ENCODE data around the gene VKORC1. TPM values are rescaled to one million over a fixed set of nuclear protein-coding genes. Genes with fewer than 3 reads are reported as not detected.

VKORC1 gene
- total RNA-seq, 1 experiment from 2014 or later, result 105 TPM

GRCh38 chr16:31107465-31107867 is 12.9 kb upstream of the VKORC1 start:
- no peaks in the 10 kb centered on the region for H3K9me2 ChIP-seq (replicated peaks; ENCODE audit: low read length)
- peaks cover 15% of the 10 kb centered on the region for H3K79me2 ChIP-seq (ENCODE audit: low read length)
- ChIA-PET CTCF (no interaction called here), POLR2A (ENCODE audit: unreplicated experiment) (no interaction called here)
- H3K27me3 ChIP-seq (ENCODE audit: low read length), result no peaks in the 10 kb centered on the region
- no peak overlapping the region for H3K4me3 ChIP-seq (ENCODE audit: low read length)
- no peak overlapping the region for H3K9ac ChIP-seq (ENCODE audit: low read length)
- H2AFZ ChIP-seq (ENCODE audit: low read length), result peak overlapping the region; percentile 93; the same call in 1 of the 2 replicates
- ATAC-seq (no peak), DNase-seq (no peak)
- no peaks in the 10 kb centered on the region for H3F3A ChIP-seq (ENCODE audit: low read length, unreplicated experiment)
- BruUV-seq (replicated peaks), result no TSS peak
- no peaks in the 10 kb centered on the region for H3K9me3 ChIP-seq (ENCODE audit: low read length)
- H4K20me1 ChIP-seq (ENCODE audit: low read length), result no peaks in the 10 kb centered on the region
- no peak overlapping the region for H3K27ac ChIP-seq (ENCODE audit: low read length)
- H3K36me3 ChIP-seq (ENCODE audit: low read depth, low read length), result peaks cover 8% of the 10 kb centered on the region; the same call in 1 of the 2 replicates
- intact Hi-C loops (cut with micrococcal nuclease), result no loop called here
- peak overlapping the region; percentile 88; the same call in 1 of the 2 replicates for H3K4me2 ChIP-seq (ENCODE audit: low read length)
- peaks cover 17% of the 10 kb centered on the region for H3K4me1 ChIP-seq (ENCODE audit: insufficient read depth, low read length)
- TF ChIP-seq EZH2 (IDR thresholded peaks at IDR 0.05; ENCODE audit: low read length, unreplicated experiment) (no peak), EZH2phosphoT487 (IDR thresholded peaks at IDR 0.05; ENCODE audit: borderline replicate concordance, low read length) (no peak), CTCF (conservative IDR thresholded peaks at IDR 0.05; ENCODE audit: low read depth, low read length) (no peak)

GRCh38 chr16:31106509-31107464 is 12.2 kb upstream of the VKORC1 start:
- ATAC-seq (no peak), DNase-seq (no peak)
- no peaks in the 10 kb centered on the region for H4K20me1 ChIP-seq (ENCODE audit: low read length)
- POLR2A ChIA-PET (ENCODE audit: unreplicated experiment), result no interaction called here
- CTCF ChIA-PET, result no interaction called here
- no peaks in the 10 kb centered on the region for H3F3A ChIP-seq (ENCODE audit: low read length, unreplicated experiment)
- BruUV-seq (replicated peaks), result no TSS peak
- H3K36me3 ChIP-seq (ENCODE audit: low read depth, low read length), result 0 out of 2 replicates have a peak, but pooled peaks cover 2% of the 10 kb centered on the region
- intact Hi-C loops (cut with micrococcal nuclease), result no loop called here
- no peak overlapping the region for H3K4me3 ChIP-seq (ENCODE audit: low read length)
- no peak overlapping the region for H2AFZ ChIP-seq (ENCODE audit: low read length)
- no peaks in the 10 kb centered on the region for H3K27me3 ChIP-seq (ENCODE audit: low read length)
- H3K9me3 ChIP-seq (ENCODE audit: low read length), result no peaks in the 10 kb centered on the region
- no peak overlapping the region for H3K27ac ChIP-seq (ENCODE audit: low read length)
- peaks cover 17% of the 10 kb centered on the region for H3K4me1 ChIP-seq (ENCODE audit: insufficient read depth, low read length)
- TF ChIP-seq EZH2phosphoT487 (IDR thresholded peaks at IDR 0.05; ENCODE audit: borderline replicate concordance, low read length) (no peak), EZH2 (IDR thresholded peaks at IDR 0.05; ENCODE audit: low read length, unreplicated experiment) (no peak), CTCF (conservative IDR thresholded peaks at IDR 0.05; ENCODE audit: low read depth, low read length) (no peak)
- no peak overlapping the region for H3K9ac ChIP-seq (ENCODE audit: low read length)
- no peaks in the 10 kb centered on the region for H3K9me2 ChIP-seq (replicated peaks; ENCODE audit: low read length)
- H3K4me2 ChIP-seq (ENCODE audit: low read length), result no peak overlapping the region
- H3K79me2 ChIP-seq (ENCODE audit: low read length), result peaks cover 15% of the 10 kb centered on the region

Measured in PC-3 (cell line).